HPDE6-E6E7 (cell line): Measurements from ENCODE around the gene WWOX.

Experiments
- DNase-seq: peaks from one replicate; pipeline ENCODE4 v3.0.0; 2011; ENCODE audit warnings: missing footprints; ENCODE audit errors: extremely low spot score

Gene WWOX

GRCh38 chr16:78897299-78897698 lies 797.8 kb downstream of the WWOX start:
- no peak for DNase-seq

- no peak for DNase-seq
Observed at GRCh38 chr16:78900044-78900811, 800.8 kb downstream of the WWOX start.

GRCh38 chr16:78900966-78901365 lies 801.5 kb downstream of the WWOX start:
- DNase-seq: no peak

- no peak for DNase-seq
Observed at GRCh38 chr16:78902321-78902720, 802.9 kb downstream of the WWOX start.

- DNase-seq: no peak
Observed at GRCh38 chr16:78903237-78903636, 803.8 kb downstream of the WWOX start.

- no peak for DNase-seq
Observed at GRCh38 chr16:78903843-78904242, 804.4 kb downstream of the WWOX start.

- DNase-seq: no peak
Observed at GRCh38 chr16:78906135-78906534, 806.7 kb downstream of the WWOX start.

- DNase-seq: no peak
Observed at GRCh38 chr16:78909226-78909625, 809.8 kb downstream of the WWOX start.

- no peak for DNase-seq
Observed at GRCh38 chr16:78915811-78916345, 816.4 kb downstream of the WWOX start.

- no peak for DNase-seq
Observed at GRCh38 chr16:78916928-78917545, 817.6 kb downstream of the WWOX start.

- DNase-seq: no peak
Observed at GRCh38 chr16:78918805-78919305, 819.4 kb downstream of the WWOX start.

- no peak for DNase-seq
Observed at GRCh38 chr16:78919852-78920251, 820.4 kb downstream of the WWOX start.

- no peak for DNase-seq
Observed at GRCh38 chr16:78920621-78921020, 821.2 kb downstream of the WWOX start.

GRCh38 chr16:78925083-78925767 lies 825.8 kb downstream of the WWOX start:
- no peak for DNase-seq

GRCh38 chr16:78926723-78927210 lies 827.3 kb downstream of the WWOX start:
- no peak for DNase-seq

- no peak for DNase-seq
Observed at GRCh38 chr16:78927766-78928165, 828.3 kb downstream of the WWOX start.

GRCh38 chr16:78929841-78930240 lies 830.4 kb downstream of the WWOX start:
- no peak for DNase-seq

- DNase-seq: no peak
Observed at GRCh38 chr16:78930561-78930960, 831.1 kb downstream of the WWOX start.

- no peak for DNase-seq
Observed at GRCh38 chr16:78931267-78931666, 831.8 kb downstream of the WWOX start.

- DNase-seq: no peak
Observed at GRCh38 chr16:78931678-78932077, 832.2 kb downstream of the WWOX start.

- no peak for DNase-seq
Observed at GRCh38 chr16:78932355-78932943, 833.0 kb downstream of the WWOX start.

GRCh38 chr16:78936060-78936459 lies 836.6 kb downstream of the WWOX start:
- no peak for DNase-seq
